NOMO-1 treated with dmso at 0.1 percent for 144 hours (cell line): Measurements from ENCODE around the gene FOXN1.

Experiments
- DNase-seq: peaks from one replicate; lab custom pipeline; 2025; ENCODE audit not compliant: unreplicated experiment; lab: John Stamatoyannopoulos, UW

The FOXN1 gene

GRCh38 chr17:28544402-28545140 is 38.4 kb downstream of the FOXN1 start:
- DNase-seq: no peak

DNA sequence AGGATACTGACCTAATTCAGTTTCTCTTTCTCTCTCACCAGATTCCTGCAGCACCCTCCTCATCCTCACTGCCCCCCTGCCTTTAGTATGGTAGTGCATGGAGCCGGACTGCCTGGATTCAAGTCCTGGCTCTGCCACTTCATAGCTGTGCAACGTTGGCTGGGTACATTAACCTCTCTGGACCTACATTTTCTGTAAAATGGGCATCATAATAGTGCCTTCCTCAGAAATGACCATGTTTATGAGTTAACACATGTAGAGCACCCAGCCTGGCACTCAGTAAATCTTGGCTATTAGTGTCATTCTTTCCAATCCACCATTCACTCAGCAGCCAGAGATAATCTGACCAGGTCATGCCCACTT is 39.0 kb downstream of the FOXN1 start:
- DNase-seq: no peak

- no peak for DNase-seq
Measured at GRCh38 chr17:28545787-28546415, 39.8 kb downstream of the FOXN1 start.

DNA sequence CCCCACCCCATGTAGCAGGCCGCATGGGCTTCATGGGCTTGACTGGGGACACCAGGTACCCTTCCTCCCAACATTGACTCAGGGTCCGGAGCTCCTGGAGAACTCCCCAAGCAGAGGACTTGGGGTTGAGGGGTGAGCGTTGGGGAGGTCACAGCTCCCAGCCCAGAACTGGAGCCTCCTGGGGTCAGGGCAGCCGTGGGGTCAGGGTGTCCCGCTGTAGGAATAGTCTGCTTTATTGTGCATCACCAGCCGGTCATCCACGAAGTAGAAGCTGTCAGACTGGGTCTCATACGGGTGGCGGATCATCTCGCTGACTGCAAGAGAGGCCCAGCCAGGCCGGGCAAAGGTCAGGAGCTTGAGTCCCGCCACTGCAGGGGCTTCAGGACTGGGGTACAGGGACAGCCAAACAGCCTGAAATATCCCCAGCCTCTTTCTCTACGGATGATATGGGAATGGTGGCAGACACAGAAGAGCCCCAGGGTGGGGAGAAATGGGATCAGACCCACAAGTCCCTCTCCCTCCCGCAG is 41.0 kb downstream of the FOXN1 start:
- DNase-seq: no peak

GRCh38 chr17:28547623-28548416 is 41.7 kb downstream of the FOXN1 start:
- DNase-seq: peak; percentile 91

GRCh38 chr17:28548417-28549130 is 42.4 kb downstream of the FOXN1 start:
- no peak for DNase-seq

GRCh38 chr17:28549236-28550132 is 43.3 kb downstream of the FOXN1 start:
- DNase-seq: peak; percentile 31

GRCh38 chr17:28550858-28551257 is 44.7 kb downstream of the FOXN1 start:
- DNase-seq: no peak

DNA sequence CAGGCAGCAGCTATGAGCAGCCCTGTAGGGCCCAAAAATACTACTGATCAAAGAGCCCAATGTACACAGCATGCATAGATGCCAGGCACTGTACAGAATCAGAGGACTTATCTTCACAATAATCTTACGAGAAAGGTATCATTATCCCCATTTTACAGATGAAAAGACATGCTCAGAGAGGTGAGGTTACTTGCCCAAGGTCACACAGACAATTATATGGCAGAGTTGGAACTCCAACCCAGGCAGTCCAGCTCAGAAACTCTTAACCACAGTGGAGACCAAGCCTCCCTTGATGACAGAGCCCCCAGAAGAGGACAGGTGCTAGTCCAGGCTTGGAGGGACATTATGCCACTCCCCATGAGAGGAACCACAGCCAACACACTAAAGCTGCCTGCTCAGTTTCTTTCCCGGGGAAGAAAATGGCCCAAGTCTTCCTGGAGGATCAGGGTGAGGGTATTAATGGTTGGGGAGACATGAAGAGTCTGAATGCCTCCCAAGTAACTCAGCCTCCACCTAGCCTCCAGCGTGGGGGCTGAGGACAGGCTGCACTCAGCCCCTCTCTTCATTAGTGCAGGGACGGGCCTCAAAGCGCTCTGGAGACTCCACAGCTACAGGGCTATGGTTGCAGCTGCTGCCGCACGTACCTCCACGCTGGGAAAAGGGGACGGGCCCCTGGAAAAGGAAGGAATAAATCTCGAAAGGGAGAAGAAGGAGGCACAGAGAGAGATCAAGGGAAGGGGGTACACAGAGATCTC is 45.5 kb downstream of the FOXN1 start:
- DNase-seq: no peak

GRCh38 chr17:28552176-28552999 is 46.2 kb downstream of the FOXN1 start, which contains the start of gene UNC119:
TSS of gene UNC119 (minus strand) at chr17:28552624. CDS start at chr17:28552557, 67 bp downstream.
- DNase-seq: peak; percentile 49

DNA sequence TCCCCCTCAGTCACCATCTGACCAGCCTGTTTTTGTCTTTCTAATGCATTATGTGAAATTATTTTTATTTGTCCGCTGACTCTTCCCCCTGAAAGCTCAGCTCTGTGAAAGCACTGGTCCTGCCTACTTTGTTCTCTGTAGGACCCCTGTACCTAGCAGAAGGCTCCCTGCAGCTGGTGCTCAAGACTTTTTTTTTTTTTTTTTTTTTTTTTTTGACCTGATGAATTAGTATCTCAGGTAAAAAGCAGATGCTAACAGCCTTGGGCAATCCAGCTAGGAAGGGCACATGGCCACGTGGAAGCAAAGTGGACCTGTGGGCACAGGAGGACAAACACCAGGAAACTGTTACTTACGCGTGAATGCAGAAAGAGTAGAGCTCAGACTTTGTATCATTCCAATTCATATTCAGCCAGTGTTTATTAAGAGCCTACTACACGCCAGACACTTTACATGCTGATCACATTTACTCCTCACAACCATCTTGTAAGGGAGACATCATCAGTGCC is 46.9 kb downstream of the FOXN1 start:
- DNase-seq: no peak

DNA sequence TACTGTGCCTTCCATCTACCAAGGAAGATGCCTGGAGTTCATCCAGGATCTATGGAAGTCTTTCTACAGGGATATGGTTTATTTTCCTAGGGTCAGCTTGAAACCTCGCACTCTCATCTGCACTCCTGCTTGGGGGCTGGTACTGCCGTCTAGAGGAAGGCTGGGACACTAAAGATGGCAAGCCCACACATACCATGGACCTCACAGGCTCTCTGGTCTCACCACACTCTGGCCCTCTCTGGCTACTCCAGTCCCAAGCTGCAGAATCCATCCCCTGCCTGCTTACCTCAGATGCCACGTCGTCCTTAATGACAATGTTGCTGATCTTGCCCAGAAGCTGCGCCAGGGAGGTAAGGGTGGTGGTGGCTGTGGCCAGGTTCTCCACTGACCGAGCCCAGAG is 48.4 kb downstream of the FOXN1 start:
- DNase-seq: no peak

DNA sequence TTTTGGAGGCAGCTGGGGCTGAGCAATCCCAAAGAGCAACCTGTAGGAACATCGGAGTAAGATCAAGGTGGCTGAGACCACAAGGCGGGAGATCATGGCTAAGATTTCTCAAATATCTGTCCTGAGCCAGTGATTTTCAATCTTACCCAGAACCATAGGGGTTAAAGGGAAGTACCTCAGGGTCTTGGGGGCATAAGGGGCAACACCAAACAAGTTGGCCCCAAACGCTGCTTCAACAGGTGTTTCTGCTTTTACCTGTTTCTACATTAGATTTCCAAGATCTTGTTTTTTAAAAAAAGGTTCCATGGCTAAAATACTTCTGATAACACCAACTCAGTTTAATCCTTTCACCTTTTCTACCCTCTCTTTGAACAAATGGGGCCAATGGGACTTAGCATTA is 48.9 kb downstream of the FOXN1 start:
- no peak for DNase-seq

GRCh38 chr17:28563475-28563874 is 57.3 kb downstream of the FOXN1 start:
- DNase-seq: no peak

- peak; percentile 57 for DNase-seq
Measured at GRCh38 chr17:28567604-28568003, 61.5 kb downstream of the FOXN1 start.

- DNase-seq: no peak
Measured at GRCh38 chr17:28569446-28569845, 63.3 kb downstream of the FOXN1 start.

DNA sequence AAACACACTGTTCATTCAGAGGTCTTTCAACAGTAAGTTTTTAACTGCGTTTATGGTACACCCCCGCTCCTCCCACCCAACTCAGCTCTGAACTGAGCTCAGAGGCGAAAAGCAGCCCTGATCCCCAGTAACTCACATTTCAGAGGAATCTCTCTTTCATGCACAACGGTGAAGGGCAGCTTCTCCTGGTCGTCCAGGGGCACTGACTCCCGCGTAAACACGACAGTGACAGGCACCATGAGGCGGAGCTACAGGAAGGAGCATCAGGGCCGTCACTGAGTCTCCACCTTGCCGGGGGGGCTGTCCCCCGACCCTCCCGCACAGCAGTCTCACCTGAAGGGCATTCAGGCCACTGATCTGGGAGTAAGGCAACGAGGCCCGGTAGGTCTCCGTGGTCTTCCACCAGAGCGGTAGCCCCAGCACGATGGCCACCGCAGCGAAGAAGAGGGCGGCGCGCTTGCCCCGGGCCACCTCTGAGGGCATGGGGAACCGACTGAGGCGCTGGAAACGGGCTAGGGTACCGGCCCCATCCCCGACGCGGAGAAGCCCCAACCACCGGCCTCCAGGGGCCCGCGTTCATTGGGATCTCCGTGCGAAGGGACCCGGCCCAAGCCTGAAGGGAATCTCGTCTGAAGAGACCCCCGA is 64.7 kb downstream of the FOXN1 start:
- DNase-seq: no peak
